Skeletal muscle satellite cell (primary cell): ENCODE measurements around the gene CCDC116.
"Not testable (repeated sequence)": the region's sequence is repeated elsewhere in the genome, so short reads cannot be mapped to it uniquely, and the experiment has no call there.

ENCODE experiments used
- H3K27me3 ChIP-seq: 2 replicates; pipeline ENCODE4 v1.7.0; 2013; ENCODE audit warnings: low read length; ENCODE audit not compliant: control insufficient read depth, insufficient read depth
- H3K36me3 ChIP-seq: 2 replicates; pipeline ENCODE4 v1.7.0; 2013; ENCODE audit warnings: mild to moderate bottlenecking, control low read depth, low read length; ENCODE audit not compliant: insufficient read depth
- H3K4me1 ChIP-seq: 2 replicates; pipeline ENCODE4 v1.7.0; 2013; ENCODE audit warnings: low read length; ENCODE audit not compliant: control insufficient read depth, insufficient read depth
- H3K4me2 ChIP-seq: 2 replicates; pipeline ENCODE4 v1.7.0; 2013; ENCODE audit warnings: mild to moderate bottlenecking, low read length
- H3K4me3 ChIP-seq: 2 replicates; pipeline ENCODE4 v1.7.0; 2013; ENCODE audit warnings: low read length
- H3K9ac ChIP-seq: 2 replicates; pipeline ENCODE4 v1.7.0; 2013; ENCODE audit warnings: mild to moderate bottlenecking, low read depth, low read length, moderate library complexity
- H3K9me3 ChIP-seq: replicated peaks from 2 replicates; pipeline ENCODE4 v1.7.0; 2013; ENCODE audit warnings: mild to moderate bottlenecking, control low read depth, low read length

Gene CCDC116

GRCh38 chr22:21613553-21614233 is 18.9 kb upstream of the CCDC116 start:
- no peak overlapping the region for H3K4me3 ChIP-seq
- H3K9me3 ChIP-seq, result no peaks in the 10 kb centered on the region
- H3K9ac ChIP-seq, result no peak overlapping the region
- no peaks in the 10 kb centered on the region for H3K27me3 ChIP-seq
- H3K4me1 ChIP-seq, result no peaks in the 10 kb centered on the region
- H3K36me3 ChIP-seq, result peaks cover 43% of the 10 kb centered on the region
- no peak overlapping the region for H3K4me2 ChIP-seq

GRCh38 chr22:21615731-21616130 is 16.8 kb upstream of the CCDC116 start:
- no peak overlapping the region for H3K4me3 ChIP-seq
- no peaks in the 10 kb centered on the region for H3K4me1 ChIP-seq
- H3K27me3 ChIP-seq, result no peaks in the 10 kb centered on the region
- H3K9ac ChIP-seq, result no peak overlapping the region
- H3K9me3 ChIP-seq, result no peaks in the 10 kb centered on the region
- H3K36me3 ChIP-seq, result peaks cover 36% of the 10 kb centered on the region
- no peak overlapping the region for H3K4me2 ChIP-seq

DNA sequence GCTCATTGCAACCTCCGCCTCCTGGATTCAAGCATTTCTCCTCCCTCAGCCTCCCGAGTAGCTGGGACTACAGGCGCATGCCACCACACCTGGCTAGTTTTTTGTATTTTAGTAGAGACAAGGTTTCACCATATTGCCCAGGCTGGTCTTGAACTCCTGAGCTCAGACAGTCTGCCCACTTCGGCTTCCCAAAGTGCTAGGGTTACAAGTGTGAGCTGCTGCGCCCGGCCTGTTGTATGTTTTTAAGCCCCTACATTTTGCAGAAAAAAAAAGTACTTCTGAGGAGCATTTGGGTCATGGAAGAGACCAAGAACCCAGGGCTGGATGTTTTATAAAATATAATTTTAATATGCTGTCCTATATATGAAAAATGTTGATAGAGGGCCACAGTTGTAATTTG is 15.2 kb upstream of the CCDC116 start:
- H3K9me3 ChIP-seq, H3K4me1 ChIP-seq, H3K4me2 ChIP-seq, H3K4me3 ChIP-seq, H3K27me3 ChIP-seq, H3K9ac ChIP-seq: not testable (repeated sequence)
- H3K36me3 ChIP-seq, result peaks cover 24% of the 10 kb centered on the region

- Histone ChIP-seq H3K9ac (no peak overlapping the region), H3K27me3 (no peaks in the 10 kb centered on the region), H3K9me3 (no peaks in the 10 kb centered on the region), H3K4me1 (peaks cover 7% of the 10 kb centered on the region), H3K36me3 (peaks cover 18% of the 10 kb centered on the region), H3K4me2 (no peak overlapping the region), H3K4me3 (no peak overlapping the region)
These were observed 11.5 kb upstream of the CCDC116 start for GRCh38 chr22:21621025-21621424.

- Histone ChIP-seq H3K4me1 (peaks cover 7% of the 10 kb centered on the region), H3K36me3 (peaks cover 22% of the 10 kb centered on the region), H3K9me3 (no peaks in the 10 kb centered on the region), H3K27me3 (no peaks in the 10 kb centered on the region), H3K9ac (no peak overlapping the region), H3K4me2 (no peak overlapping the region), H3K4me3 (no peak overlapping the region)
These were observed 10.3 kb upstream of the CCDC116 start for GRCh38 chr22:21622011-21622918.

- Histone ChIP-seq H3K4me2 (no peak overlapping the region), H3K9ac (no peak overlapping the region), H3K9me3 (no peaks in the 10 kb centered on the region), H3K4me3 (no peak overlapping the region), H3K36me3 (peaks cover 22% of the 10 kb centered on the region), H3K4me1 (peaks cover 7% of the 10 kb centered on the region), H3K27me3 (no peaks in the 10 kb centered on the region)
These were observed 9.5 kb upstream of the CCDC116 start for GRCh38 chr22:21622919-21623647.

- Histone ChIP-seq H3K36me3 (peaks cover 22% of the 10 kb centered on the region), H3K4me2 (no peak overlapping the region), H3K9ac (no peak overlapping the region), H3K4me1 (peaks cover 7% of the 10 kb centered on the region), H3K27me3 (no peaks in the 10 kb centered on the region), H3K4me3 (no peak overlapping the region), H3K9me3 (no peaks in the 10 kb centered on the region)
These were observed 9.0 kb upstream of the CCDC116 start for GRCh38 chr22:21623648-21623970.

GRCh38 chr22:21624120-21624879 is 8.3 kb upstream of the CCDC116 start:
- Histone ChIP-seq H3K9me3 (no peaks in the 10 kb centered on the region), H3K27me3 (no peaks in the 10 kb centered on the region), H3K4me1 (peaks cover 11% of the 10 kb centered on the region), H3K9ac (no peak overlapping the region), H3K4me3 (no peak overlapping the region), H3K4me2 (no peak overlapping the region), H3K36me3 (peaks cover 18% of the 10 kb centered on the region)

- Histone ChIP-seq H3K4me2 (no peak overlapping the region), H3K4me1 (peaks cover 11% of the 10 kb centered on the region), H3K4me3 (no peak overlapping the region), H3K9ac (no peak overlapping the region), H3K27me3 (no peaks in the 10 kb centered on the region), H3K9me3 (no peaks in the 10 kb centered on the region), H3K36me3 (peaks cover 18% of the 10 kb centered on the region)
These were observed 7.4 kb upstream of the CCDC116 start for GRCh38 chr22:21624880-21625791.

- Histone ChIP-seq H3K36me3 (peaks cover 18% of the 10 kb centered on the region), H3K27me3 (no peaks in the 10 kb centered on the region), H3K4me1 (peaks cover 11% of the 10 kb centered on the region), H3K4me2 (no peak overlapping the region), H3K9ac (no peak overlapping the region), H3K9me3 (no peaks in the 10 kb centered on the region), H3K4me3 (no peak overlapping the region)
These were observed 6.4 kb upstream of the CCDC116 start for GRCh38 chr22:21626073-21626734.
